Pericardium fibroblast (primary cell): ENCODE measurements around the gene SERPINA4. TPM values are rescaled to one million over a fixed set of nuclear protein-coding genes. Genes with fewer than 3 reads are reported as not detected.

Source experiments
- total RNA-seq: library from RNA; depleted of rRNA; stranded (reverse); fragments of >200 nt; gene quantifications from 2 replicates; pipeline ENCODE4 v1.2.3, GENCODE V29; 2015

Gene SERPINA4
- not detected in 2 replicates for total RNA-seq

DNA sequence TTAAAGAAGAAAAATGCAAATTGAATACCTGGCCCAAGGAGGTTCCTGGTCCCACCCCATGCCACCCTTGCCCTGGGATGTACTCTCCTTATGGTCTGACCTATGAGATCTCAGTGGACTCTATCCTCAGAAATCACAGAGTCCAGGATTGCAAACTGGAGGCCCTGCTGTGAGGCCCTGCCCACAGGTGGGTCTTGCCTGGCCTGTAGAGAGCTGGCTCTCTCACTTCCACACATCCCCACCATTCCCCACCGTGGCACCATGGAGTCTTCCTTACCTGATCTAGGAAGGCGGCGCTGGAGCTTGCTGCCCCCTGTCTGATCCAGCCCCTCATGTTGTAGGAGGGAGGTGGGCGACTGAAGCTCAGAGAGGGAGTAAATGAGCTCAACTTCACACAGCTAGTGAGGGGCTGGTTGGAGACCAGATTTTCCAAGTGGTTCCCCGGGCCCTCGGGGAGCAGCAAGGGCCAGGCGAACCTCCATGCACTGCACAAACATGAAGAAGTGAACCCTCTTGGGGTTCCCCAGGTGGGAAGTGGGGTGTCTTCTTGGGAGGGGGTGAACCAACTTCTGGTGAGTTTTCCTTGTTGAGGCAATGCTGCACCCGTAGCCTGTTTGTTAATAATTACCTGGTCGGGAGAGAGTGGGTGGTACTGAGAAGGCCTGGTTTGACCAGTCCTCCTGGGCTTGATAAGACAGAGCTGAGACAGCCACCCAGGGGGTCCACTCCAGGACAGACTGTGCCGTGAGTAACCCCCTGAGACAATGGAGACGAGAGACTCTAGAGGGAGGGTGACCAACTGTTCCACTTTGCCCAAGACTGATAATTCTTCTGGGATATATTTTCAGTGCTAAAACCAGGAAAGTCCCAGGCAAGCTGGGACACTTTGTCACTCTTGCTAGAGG is at the start of gene SERPINA4:
SERPINA4 (plus strand) TSS at position 692 of the 905 bp plus-strand sequence. CDS start 2,041 bp downstream, outside the sequence.

DNA sequence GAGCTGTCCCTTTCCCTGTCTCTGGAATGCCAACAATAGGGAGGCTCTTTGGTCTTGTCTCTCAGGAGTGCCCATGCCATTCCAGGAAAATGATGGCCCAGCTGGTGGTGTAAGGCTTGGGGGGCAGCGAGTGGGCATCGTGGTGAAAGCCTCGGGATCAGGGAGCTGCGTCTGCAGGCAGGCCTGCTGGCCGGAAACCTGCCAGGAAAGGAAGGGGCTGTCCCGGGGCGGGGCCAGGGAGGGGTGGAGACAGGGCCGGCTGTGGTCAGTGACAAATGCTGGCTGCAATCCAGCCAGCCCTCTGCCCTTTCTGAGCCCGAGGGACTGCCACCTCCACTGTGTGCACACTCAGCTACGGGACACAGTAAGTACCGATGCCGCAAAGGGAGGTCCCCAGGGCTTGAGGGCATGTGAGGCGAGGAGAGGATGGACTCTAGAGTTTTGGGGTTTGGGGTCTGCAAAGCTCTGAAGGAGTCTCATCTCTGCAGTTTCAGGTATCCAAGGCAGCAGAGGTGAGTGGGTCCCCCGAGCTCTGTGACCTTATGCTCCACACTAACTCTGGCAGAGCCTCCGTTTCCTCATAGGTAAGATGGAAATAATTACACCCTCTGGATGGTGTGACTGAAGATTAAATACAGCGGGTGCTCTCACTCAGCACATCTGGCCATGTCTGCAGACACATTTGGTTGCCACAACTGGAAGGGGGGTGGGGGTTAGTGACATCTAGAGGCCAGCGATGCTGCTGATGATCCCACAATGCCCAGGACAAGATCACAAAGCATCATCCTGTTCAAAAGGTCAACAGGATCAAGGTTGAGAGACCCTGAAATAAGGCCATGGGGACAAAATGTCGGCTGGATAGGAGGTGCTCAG is 20.1 kb downstream of the SERPINA4 start, which contains the start of gene SERPINA5:
SERPINA5 (plus strand) TSS at position 300 of the 873 bp plus-strand sequence. CDS start 5,937 bp downstream, outside the sequence.

GRCh38 chr14:94612174-94612573 is 50.9 kb downstream of the SERPINA4 start, which contains the start of gene SERPINA3:
Gene SERPINA3 (plus strand): TSS chr14:94612391. CDS start chr14:94614442, 2,051 bp downstream.

Other genes with a start within 250 kb of the SERPINA4 start
- gene SERPINA6, start 238.1 kb upstream of the SERPINA4 start, total RNA-seq = not detected in 2 replicates
- not detected in 2 replicates for gene SERPINA2, start 194.7 kb upstream of the SERPINA4 start, total RNA-seq
- 0.47 TPM in 1 of 2 replicates, not detected in the other for gene SERPINA1, start 172.8 kb upstream of the SERPINA4 start, total RNA-seq
- gene SERPINA11, start 108.6 kb upstream of the SERPINA4 start, total RNA-seq = not detected in 2 replicates
- not detected in 2 replicates for gene SERPINA9, start 85.2 kb upstream of the SERPINA4 start, total RNA-seq
- gene SERPINA12, start 52.0 kb upstream of the SERPINA4 start, total RNA-seq = not detected in 2 replicates
- 0.47 TPM in 1 of 2 replicates, not detected in the other for gene SERPINA5, start 20.0 kb downstream of the SERPINA4 start, total RNA-seq
- 63.4 and 80.7 TPM in 2 replicates for gene SERPINA3, start 50.9 kb downstream of the SERPINA4 start, total RNA-seq
- gene GSC, start 208.7 kb downstream of the SERPINA4 start, total RNA-seq = 2.8 and 19.2 TPM in 2 replicates